NCI-H1694 (cell line): ENCODE results near the gene CFAP251.
"Not testable (repeated sequence)": the region's sequence is repeated elsewhere in the genome, so short reads cannot be mapped to it uniquely, and the experiment has no call there.

Experiments
- DNase-seq: peaks from one replicate; lab custom pipeline; 2025; lab: John Stamatoyannopoulos, UW

Gene CFAP251

GRCh38 chr12:121917950-121918678, at the start of gene CFAP251:
CFAP251 (plus strand) TSS chr12:121918592; CDS start chr12:121921306, 2,714 bp downstream.
- peak; percentile 88 for DNase-seq

GRCh38 chr12:121869229-121869628, 49.2 kb upstream of the CFAP251 start:
- not testable (repeated sequence) for DNase-seq

GRCh38 chr12:121871467-121871866, 46.9 kb upstream of the CFAP251 start:
- no peak for DNase-seq

- DNase-seq = peak; percentile 21
Measured at GRCh38 chr12:121872546-121873215, 45.7 kb upstream of the CFAP251 start.

GRCh38 chr12:121873216-121873569, 45.2 kb upstream of the CFAP251 start:
- no peak for DNase-seq

- no peak for DNase-seq
Measured at GRCh38 chr12:121874071-121874470, 44.3 kb upstream of the CFAP251 start.

GRCh38 chr12:121875582-121875981, 42.8 kb upstream of the CFAP251 start:
- DNase-seq = no peak

GRCh38 chr12:121876080-121876447, 42.3 kb upstream of the CFAP251 start:
- DNase-seq = not testable (repeated sequence)

- no peak for DNase-seq
Measured at GRCh38 chr12:121883315-121883660, 35.1 kb upstream of the CFAP251 start.

GRCh38 chr12:121885129-121885528, 33.3 kb upstream of the CFAP251 start:
- DNase-seq = not testable (repeated sequence)

- no peak for DNase-seq
Measured at GRCh38 chr12:121888083-121888477, 30.3 kb upstream of the CFAP251 start.

GRCh38 chr12:121888478-121889273, 29.7 kb upstream of the CFAP251 start, which contains the start of gene PSMD9:
PSMD9 (plus strand) TSS chr12:121888790; CDS start chr12:121888857, 67 bp downstream.
- DNase-seq = peak; percentile 93

- DNase-seq = no peak
Measured at GRCh38 chr12:121889274-121889624, 29.1 kb upstream of the CFAP251 start.

- DNase-seq = not testable (repeated sequence)
Measured at GRCh38 chr12:121889661-121890060, 28.7 kb upstream of the CFAP251 start.

GRCh38 chr12:121892673-121893561, 25.5 kb upstream of the CFAP251 start:
- no peak for DNase-seq

GRCh38 chr12:121893961-121894460, 24.4 kb upstream of the CFAP251 start:
- no peak for DNase-seq

GRCh38 chr12:121894633-121895032, 23.8 kb upstream of the CFAP251 start:
- peak; percentile 5 for DNase-seq

- DNase-seq = no peak
Measured at GRCh38 chr12:121898287-121898686, 20.1 kb upstream of the CFAP251 start.

GRCh38 chr12:121899590-121899989, 18.8 kb upstream of the CFAP251 start:
- no peak for DNase-seq

- no peak for DNase-seq
Measured at GRCh38 chr12:121903202-121903601, 15.2 kb upstream of the CFAP251 start.

GRCh38 chr12:121905746-121906145, 12.6 kb upstream of the CFAP251 start:
- no peak for DNase-seq

- no peak for DNase-seq
Measured at GRCh38 chr12:121908702-121909101, 9.7 kb upstream of the CFAP251 start.
